ENCODE results near the gene RASA3.
A peak's percentile ranks its signal among the peaks of the same experiment; 100 is the strongest.

The RASA3 gene

GRCh38 chr13:113981194-113981605 is 151.2 kb downstream of the RASA3 start:
- H3K4me3 ChIP-seq, result no peak overlapping the region
- DNase-seq (ENCODE audit: low spot score), result no peak
- H3K27ac ChIP-seq, result no peak overlapping the region
- no peak for TF ChIP-seq CTCF (IDR thresholded peaks at IDR 0.05)

GRCh38 chr13:113980489-113981064 is 151.8 kb downstream of the RASA3 start:
- no peak for DNase-seq (ENCODE audit: low spot score)

GRCh38 chr13:113979791-113980471 is 152.5 kb downstream of the RASA3 start:
- no peak for TF ChIP-seq CTCF (IDR thresholded peaks at IDR 0.05)
- Histone ChIP-seq H3K27ac (no peak overlapping the region), H3K4me3 (no peak overlapping the region)
- no peak for DNase-seq (ENCODE audit: low spot score)

More at GRCh38 chr13:113980489-113981064, 151.8 kb downstream of the RASA3 start:
- Histone ChIP-seq H3K4me3 (no peak overlapping the region), H3K27ac (no peak overlapping the region)
- TF ChIP-seq CTCF (IDR thresholded peaks at IDR 0.05), result no peak

GRCh38 chr13:113978741-113979481 is 153.5 kb downstream of the RASA3 start:
- DNase-seq (ENCODE audit: low spot score), result no peak
- Histone ChIP-seq H3K4me3 (no peak overlapping the region), H3K27ac (no peak overlapping the region)
- TF ChIP-seq CTCF (IDR thresholded peaks at IDR 0.05), result no peak

GRCh38 chr13:113977976-113978375 is 154.4 kb downstream of the RASA3 start:
- Histone ChIP-seq H3K4me3 (no peak overlapping the region), H3K27ac (no peak overlapping the region)
- no peak for DNase-seq (ENCODE audit: low spot score)
- no peak for TF ChIP-seq CTCF (IDR thresholded peaks at IDR 0.05)

GRCh38 chr13:113976711-113977684 is 155.4 kb downstream of the RASA3 start:
- H3K4me3 ChIP-seq, result no peak overlapping the region
- no peak for DNase-seq (ENCODE audit: low spot score)
- H3K27ac ChIP-seq, result peak overlapping the region in 1 of 2 donors; percentile 49
- TF ChIP-seq CTCF (IDR thresholded peaks at IDR 0.05), result no peak
